Testis (tissue), 3 donors: Measurements from ENCODE around the gene DCDC2C. TPM values are rescaled to one million over a fixed set of nuclear protein-coding genes. Genes with fewer than 3 reads are reported as not detected.
A peak's percentile ranks its signal among the peaks of the same experiment; 100 is the strongest.

Experiments
- DNase-seq: peaks from one replicate; pipeline ENCODE4 v3.0.0-alpha.2; 2019
- H3K27ac ChIP-seq, 2 donors: fragments of 200-600 bp; sonication (generic); one replicate each; pipeline ENCODE4 v1.5.1; 2019
- H3K27me3 ChIP-seq: fragments of 200-600 bp; sonication (generic); one replicate; pipeline ENCODE4 v1.5.1; 2019
- H3K36me3 ChIP-seq: fragments of 200-600 bp; sonication (generic); one replicate; pipeline ENCODE4 v1.5.1; 2017; ENCODE audit warnings: low read depth; ENCODE audit errors: missing control alignments
- H3K4me1 ChIP-seq: fragments of 200-600 bp; sonication (generic); one replicate; pipeline ENCODE4 v1.5.1; 2019
- H3K4me3 ChIP-seq, 2 donors: fragments of 200-600 bp; sonication (generic); one replicate each; pipeline ENCODE4 v1.5.1; 2017 to 2019
- H3K9me3 ChIP-seq: fragments of 200-600 bp; sonication (generic); one replicate; pipeline ENCODE4 v1.5.1; 2017
- CTCF ChIP-seq, 3 experiments: fragments of 450-650 bp in 2 of 3; fragments of 200-600 bp in 1 of 3; sonication (generic) in 1 of 3; IDR thresholded peaks; one replicate each; pipeline ENCODE4 v1.5.1; 2016 to 2019; ENCODE audit warnings: antibody characterized with exemption in 3 of 3, mild to moderate bottlenecking in 2 of 3, moderate library complexity in 1 of 3
- POLR2A ChIP-seq: fragments of 450-650 bp; IDR thresholded peaks from one replicate; pipeline ENCODE4 v1.6.1; 2017; ENCODE audit warnings: antibody characterized with exemption, mild to moderate bottlenecking, moderate library complexity
- WGBS, 2 donors: methylation state at CpG; one replicate each; pipeline ENCODE4 v1.1.5; 2018; 5-methylcytosine and 5-hydroxymethylcytosine counted together
- intact Hi-C: fragments of 100-400 bp; cut with DNase I; formaldehyde crosslinking; loops from one replicate; pipeline ENCODE4 v1.15.1; 2023; ENCODE audit warnings: low total_unique reads
- polyA plus RNA-seq: library from polyadenylated mRNA; stranded (reverse); fragments of 350-450 nt; fragmentation: Illumina TruSeq; extraction: RNeasy Lipid Tissue Mini Kit (QIAGEN cat#74804); gene quantifications from one replicate; pipeline ENCODE4 v1.2.3, GENCODE V29; 2014; ENCODE audit warnings: low read depth, low replicate concordance; ENCODE audit not compliant: insufficient read depth
- total RNA-seq, 2 donors: library from RNA; depleted of rRNA; stranded (reverse); fragments of >200 nt; gene quantifications; one replicate each; pipeline ENCODE4 v1.2.3, GENCODE V29; 2016

The DCDC2C gene
- total and polyA plus RNA-seq, 3 donors from 2014 or later = 9.9 to 12.1 (median 10.6) TPM

- no peak for DNase-seq
- Histone ChIP-seq H3K4me3 (no peak overlapping the region), H3K4me1 (no peaks in the 10 kb centered on the region), H3K36me3 (no peaks in the 10 kb centered on the region), H3K9me3 (no peaks in the 10 kb centered on the region), H3K27me3 (no peaks in the 10 kb centered on the region), H3K27ac (no peak overlapping the region)
- intact Hi-C loops = no loop called here
- 83 to 90% methylated on average over 3 to 11 of the region's 11 CpGs for WGBS, 2 donors
- no peak for TF ChIP-seq POLR2A
- TF ChIP-seq CTCF (IDR thresholded peaks at IDR 0.05) = no peak
These were observed 74.6 kb downstream of the DCDC2C start for GRCh38 chr2:3777966-3778365.

- WGBS, 2 donors = 82 to 86% methylated on average over 24 of the region's 24 CpGs
- Histone ChIP-seq H3K9me3 (no peaks in the 10 kb centered on the region), H3K27ac (no peak overlapping the region), H3K27me3 (no peaks in the 10 kb centered on the region), H3K4me3 (no peak overlapping the region), H3K36me3 (no peaks in the 10 kb centered on the region), H3K4me1 (no peaks in the 10 kb centered on the region)
- intact Hi-C loops = no loop called here
- no peak for DNase-seq
- no peak for TF ChIP-seq POLR2A
- no peak for TF ChIP-seq CTCF (IDR thresholded peaks at IDR 0.05)
These were observed 75.6 kb downstream of the DCDC2C start for GRCh38 chr2:3778851-3779495.

DNA sequence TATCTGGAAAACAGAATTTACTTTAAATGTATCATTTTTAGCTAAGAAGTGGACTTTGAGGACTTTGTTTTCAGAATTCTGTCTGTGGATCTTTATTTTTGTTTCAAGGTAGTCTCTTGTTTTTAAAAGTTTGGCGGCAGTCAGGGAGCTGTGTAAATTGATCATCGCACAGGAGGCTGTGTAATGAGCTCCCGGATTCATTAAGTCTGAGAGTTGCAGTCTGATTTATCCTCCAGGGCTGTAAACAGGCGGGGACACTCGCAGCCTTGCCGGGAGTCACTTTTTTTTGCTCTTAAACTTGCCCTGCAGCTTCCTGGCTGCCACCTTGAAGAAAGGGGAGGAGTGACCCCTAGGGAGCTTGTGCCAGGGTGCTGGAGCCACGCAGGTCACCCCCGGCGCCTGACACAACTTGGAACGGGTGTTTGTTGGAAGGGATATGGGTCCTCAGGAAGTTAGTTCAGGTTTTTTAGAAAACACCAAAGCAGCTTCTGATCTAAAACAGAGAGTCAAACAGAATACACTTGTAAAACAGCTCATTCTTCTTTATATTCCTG, 76.2 kb downstream of the DCDC2C start:
- Histone ChIP-seq H3K27ac (no peak overlapping the region), H3K36me3 (no peaks in the 10 kb centered on the region), H3K4me1 (no peaks in the 10 kb centered on the region), H3K27me3 (no peaks in the 10 kb centered on the region), H3K4me3 (no peak overlapping the region), H3K9me3 (no peaks in the 10 kb centered on the region)
- intact Hi-C loops = no loop called here
- TF ChIP-seq POLR2A = no peak
- TF ChIP-seq CTCF (IDR thresholded peaks at IDR 0.05) = no peak
- DNase-seq = no peak
- 27 to 40% methylated on average over 10 of the region's 10 CpGs for WGBS, 2 donors

DNA sequence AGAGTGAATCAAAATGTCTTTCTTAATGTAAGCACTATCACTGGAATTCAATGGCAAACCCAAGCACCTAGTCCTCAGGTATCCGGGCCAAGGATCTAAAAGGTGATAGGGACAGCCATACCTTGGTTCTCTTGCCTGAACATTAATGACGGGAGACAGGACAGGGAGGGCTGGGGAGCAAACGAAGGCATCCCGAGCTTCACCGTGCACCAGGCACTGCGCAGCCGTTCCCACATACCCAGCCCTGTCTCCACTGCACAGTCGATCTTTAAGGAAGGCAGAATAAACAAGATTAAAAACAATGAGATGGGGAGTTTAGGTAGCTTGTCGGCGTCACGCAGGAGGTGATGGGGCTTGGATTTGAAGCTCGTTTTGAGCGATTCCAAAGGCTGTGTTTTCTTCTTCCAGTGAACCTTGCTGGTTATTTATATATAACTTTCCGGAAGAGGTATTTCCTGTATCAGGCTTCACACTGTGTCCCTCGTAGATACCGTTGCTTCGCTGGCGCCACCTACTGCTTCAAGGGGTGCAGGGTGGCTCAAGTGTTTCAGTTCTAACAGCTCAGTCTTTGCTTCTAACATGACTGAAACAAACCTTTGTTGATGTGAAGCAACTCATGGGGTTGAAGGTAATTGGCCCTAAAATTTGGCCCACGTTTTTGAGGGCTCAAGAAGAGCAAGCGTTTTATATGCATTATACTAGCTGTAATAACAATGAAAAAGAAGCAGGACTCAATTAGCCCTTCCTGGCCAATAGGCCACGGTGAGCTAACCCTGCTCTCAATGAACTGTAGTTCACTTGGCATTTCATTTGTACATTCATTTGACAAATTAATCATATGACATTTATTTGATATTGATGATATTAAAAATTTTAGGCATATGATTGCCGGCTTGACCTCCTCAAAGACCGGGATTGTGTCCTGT, 77.4 kb downstream of the DCDC2C start:
- 49 to 61% methylated on average over 23 of the region's 23 CpGs for WGBS, 2 donors

More for the DNA sequence above, 77.4 kb downstream of the DCDC2C start:
- no peak overlapping the region for H3K4me3 ChIP-seq
- no peaks in the 10 kb centered on the region for H3K4me1 ChIP-seq
- DNase-seq = peak; percentile 77
- H3K36me3 ChIP-seq = no peaks in the 10 kb centered on the region
- H3K27ac ChIP-seq = no peak overlapping the region
- intact Hi-C loops = no loop called here
- H3K9me3 ChIP-seq = no peaks in the 10 kb centered on the region
- H3K27me3 ChIP-seq = no peaks in the 10 kb centered on the region
- peak in 2 of 3 experiments; percentile 42 to 52 for TF ChIP-seq CTCF (IDR thresholded peaks at IDR 0.05)
- TF ChIP-seq POLR2A = no peak
